Measurements from ENCODE around the gene HSD3B7.

The HSD3B7 gene

GRCh38 chr16:30992931-30993816, 8.2 kb downstream of the HSD3B7 start:
- in situ Hi-C loops (cut with HindIII; ENCODE audit: low sequenced_read_pairs), result no loop called here
- H3K4me3 ChIP-seq (ENCODE audit: low read depth, low read length), result no peak overlapping the region
- DNase-seq (ENCODE audit: low read depth, low spot score), result no peak
- no peak for TF ChIP-seq CTCF (IDR thresholded peaks at IDR 0.05; ENCODE audit: low read depth, low read length)

- in situ Hi-C loops (cut with HindIII; ENCODE audit: low sequenced_read_pairs), result no loop called here
- no peak overlapping the region for H3K4me3 ChIP-seq (ENCODE audit: low read depth, low read length)
- no peak for DNase-seq (ENCODE audit: low read depth, low spot score)
- no peak for TF ChIP-seq CTCF (IDR thresholded peaks at IDR 0.05; ENCODE audit: low read depth, low read length)
Measured at GRCh38 chr16:30995927-30996323, 10.9 kb downstream of the HSD3B7 start.

GRCh38 chr16:30996324-30996984, 11.4 kb downstream of the HSD3B7 start:
- no peak for TF ChIP-seq CTCF (IDR thresholded peaks at IDR 0.05; ENCODE audit: low read depth, low read length)
- peak overlapping the region; percentile 46 for H3K4me3 ChIP-seq (ENCODE audit: low read depth, low read length)
- in situ Hi-C loops (cut with HindIII; ENCODE audit: low sequenced_read_pairs), result no loop called here
- no peak for DNase-seq (ENCODE audit: low read depth, low spot score)

GRCh38 chr16:30996985-30997724, 12.1 kb downstream of the HSD3B7 start:
- DNase-seq (ENCODE audit: low read depth, low spot score), result peak; percentile 53
- H3K4me3 ChIP-seq (ENCODE audit: low read depth, low read length), result peak overlapping the region; percentile 46
- in situ Hi-C loops (cut with HindIII; ENCODE audit: low sequenced_read_pairs), result no loop called here
- no peak for TF ChIP-seq CTCF (IDR thresholded peaks at IDR 0.05; ENCODE audit: low read depth, low read length)

GRCh38 chr16:30997725-30998711, 13.0 kb downstream of the HSD3B7 start:
- in situ Hi-C loops (cut with HindIII; ENCODE audit: low sequenced_read_pairs), result no loop called here
- TF ChIP-seq CTCF (IDR thresholded peaks at IDR 0.05; ENCODE audit: low read depth, low read length), result no peak
- peak overlapping the region; percentile 36 for H3K4me3 ChIP-seq (ENCODE audit: low read depth, low read length)
- DNase-seq (ENCODE audit: low read depth, low spot score), result peak; percentile 77

Measured in astrocyte of the spinal cord (primary cell).